ENCODE data around the gene FXYD2. TPM values are rescaled to one million over a fixed set of nuclear protein-coding genes. Genes with fewer than 3 reads are reported as not detected.

The FXYD2 gene
- total and polyA plus RNA-seq, 12 donors = 0.40 to 6.0 (median 1.8) TPM

DNA sequence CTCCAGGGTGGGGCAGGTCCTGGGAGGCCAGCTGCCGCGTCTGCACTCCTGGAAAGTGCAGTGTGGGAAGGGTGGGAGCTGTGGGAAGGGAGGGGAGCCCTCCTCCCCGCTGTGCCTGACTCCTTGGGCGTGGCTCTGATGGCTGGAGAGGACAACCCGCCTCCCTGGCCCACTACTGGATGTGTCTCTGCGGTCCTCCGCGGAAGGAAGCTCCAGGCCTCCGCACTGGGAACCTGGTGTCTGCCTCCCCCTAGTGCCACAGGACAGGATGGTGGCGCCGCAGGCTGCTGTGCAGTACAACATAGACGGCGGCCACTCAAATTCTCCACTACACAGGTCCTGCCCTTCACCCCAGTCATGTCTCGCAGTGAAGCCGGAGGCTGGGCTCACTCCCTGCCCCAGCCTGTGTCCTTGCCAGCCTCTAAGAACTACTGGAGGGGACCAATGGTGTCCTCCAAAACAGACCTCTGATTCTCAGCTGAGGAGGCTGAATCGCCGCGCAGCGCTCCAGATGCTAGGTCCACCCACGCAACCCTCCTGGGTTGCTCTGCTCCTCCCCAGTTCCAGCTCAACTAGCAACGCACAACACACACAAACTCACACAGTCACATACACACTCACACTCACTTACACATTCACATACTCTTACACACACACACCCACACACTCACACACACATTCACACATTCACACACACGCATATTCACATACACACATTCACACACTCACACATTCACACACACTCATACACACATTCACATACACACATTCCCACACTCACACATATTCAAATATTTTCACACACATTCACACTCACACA is 15.1 kb downstream of the FXYD2 start:
- Histone ChIP-seq H3K36me3 (peaks cover 0 to 16% (median 0%) of the 10 kb centered on the region in 9 donors), H3K27me3 (peaks cover 0 to 3% (median 0%) of the 10 kb centered on the region in 7 donors), H3K9me3 (no peaks in the 10 kb centered on the region), H3K4me3 (peak overlapping the region in 4 of 10 donors; percentile 6 to 13 (median 12)), H3K27ac (peak overlapping the region in 5 of 10 donors; percentile 49 to 74 (median 57)), H3K4me1 (peaks cover 0 to 25% (median 11%) of the 10 kb centered on the region in 9 donors)
- TF ChIP-seq, protein P1, sequence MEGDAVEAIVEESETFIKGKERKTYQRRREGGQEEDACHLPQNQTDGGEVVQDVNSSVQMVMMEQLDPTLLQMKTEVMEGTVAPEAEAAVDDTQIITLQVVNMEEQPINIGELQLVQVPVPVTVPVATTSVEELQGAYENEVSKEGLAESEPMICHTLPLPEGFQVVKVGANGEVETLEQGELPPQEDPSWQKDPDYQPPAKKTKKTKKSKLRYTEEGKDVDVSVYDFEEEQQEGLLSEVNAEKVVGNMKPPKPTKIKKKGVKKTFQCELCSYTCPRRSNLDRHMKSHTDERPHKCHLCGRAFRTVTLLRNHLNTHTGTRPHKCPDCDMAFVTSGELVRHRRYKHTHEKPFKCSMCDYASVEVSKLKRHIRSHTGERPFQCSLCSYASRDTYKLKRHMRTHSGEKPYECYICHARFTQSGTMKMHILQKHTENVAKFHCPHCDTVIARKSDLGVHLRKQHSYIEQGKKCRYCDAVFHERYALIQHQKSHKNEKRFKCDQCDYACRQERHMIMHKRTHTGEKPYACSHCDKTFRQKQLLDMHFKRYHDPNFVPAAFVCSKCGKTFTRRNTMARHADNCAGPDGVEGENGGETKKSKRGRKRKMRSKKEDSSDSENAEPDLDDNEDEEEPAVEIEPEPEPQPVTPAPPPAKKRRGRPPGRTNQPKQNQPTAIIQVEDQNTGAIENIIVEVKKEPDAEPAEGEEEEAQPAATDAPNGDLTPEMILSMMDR (IDR thresholded peaks at IDR 0.05) = peak in 8 of 9 donors; percentile 43 to 74 (median 69)
- ATAC-seq = peak; percentile 89 to 96 (median 92)
- intact Hi-C loops (cut with DNase I) = loop anchor here in 9 of 10 donors (1.0 to 5.0 kb wide), 9 partner anchors 243 to 387 kb away; no protein-coding TSS in a partner anchor
- peak; percentile 77 to 80 for DNase-seq
- WGBS, 2 donors = 20 to 27% methylated on average over 21 to 22 of the region's 22 CpGs

DNA sequence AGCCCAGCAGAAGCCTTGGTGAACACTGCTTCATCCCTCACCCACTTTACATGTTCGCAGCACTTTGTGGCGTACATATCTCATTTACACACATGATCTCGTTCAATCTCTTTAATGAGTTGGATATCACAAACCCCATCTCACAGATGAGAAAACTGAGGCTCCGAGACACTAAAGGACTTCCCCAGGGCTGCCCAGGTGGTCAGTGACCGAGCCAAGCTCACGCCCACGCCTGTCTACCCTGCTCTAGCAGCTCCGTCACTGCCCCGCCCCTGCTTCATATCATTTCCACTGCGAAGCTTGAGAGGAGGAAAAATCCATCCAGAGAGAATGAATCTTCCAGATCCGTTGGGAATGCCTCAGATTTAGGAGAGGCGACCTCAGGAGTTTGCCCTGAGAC is 15.8 kb downstream of the FXYD2 start:
- DNase-seq = peak in 1 of 2 donors; percentile 33
- intact Hi-C loops (cut with DNase I) = loop anchor here in 9 of 10 donors (1.0 to 5.0 kb wide), 9 partner anchors 244 to 386 kb away; no protein-coding TSS in a partner anchor
- Histone ChIP-seq H3K4me3 (peak overlapping the region in 4 of 10 donors; percentile 6 to 13 (median 12)), H3K36me3 (peaks cover 0 to 19% (median 0%) of the 10 kb centered on the region in 9 donors), H3K4me1 (peaks cover 0 to 23% (median 8%) of the 10 kb centered on the region in 9 donors), H3K9me3 (no peaks in the 10 kb centered on the region), H3K27me3 (peaks cover 0 to 3% (median 0%) of the 10 kb centered on the region in 7 donors), H3K27ac (peak overlapping the region in 4 of 10 donors; percentile 49 to 74 (median 54))
- TF ChIP-seq, protein P1 (IDR thresholded peaks at IDR 0.05) = no peak
- WGBS, 2 donors = 61 to 70% methylated on average over 12 of the region's 12 CpGs
- peak in 6 of 8 donors; percentile 36 to 70 (median 57) for ATAC-seq

DNA sequence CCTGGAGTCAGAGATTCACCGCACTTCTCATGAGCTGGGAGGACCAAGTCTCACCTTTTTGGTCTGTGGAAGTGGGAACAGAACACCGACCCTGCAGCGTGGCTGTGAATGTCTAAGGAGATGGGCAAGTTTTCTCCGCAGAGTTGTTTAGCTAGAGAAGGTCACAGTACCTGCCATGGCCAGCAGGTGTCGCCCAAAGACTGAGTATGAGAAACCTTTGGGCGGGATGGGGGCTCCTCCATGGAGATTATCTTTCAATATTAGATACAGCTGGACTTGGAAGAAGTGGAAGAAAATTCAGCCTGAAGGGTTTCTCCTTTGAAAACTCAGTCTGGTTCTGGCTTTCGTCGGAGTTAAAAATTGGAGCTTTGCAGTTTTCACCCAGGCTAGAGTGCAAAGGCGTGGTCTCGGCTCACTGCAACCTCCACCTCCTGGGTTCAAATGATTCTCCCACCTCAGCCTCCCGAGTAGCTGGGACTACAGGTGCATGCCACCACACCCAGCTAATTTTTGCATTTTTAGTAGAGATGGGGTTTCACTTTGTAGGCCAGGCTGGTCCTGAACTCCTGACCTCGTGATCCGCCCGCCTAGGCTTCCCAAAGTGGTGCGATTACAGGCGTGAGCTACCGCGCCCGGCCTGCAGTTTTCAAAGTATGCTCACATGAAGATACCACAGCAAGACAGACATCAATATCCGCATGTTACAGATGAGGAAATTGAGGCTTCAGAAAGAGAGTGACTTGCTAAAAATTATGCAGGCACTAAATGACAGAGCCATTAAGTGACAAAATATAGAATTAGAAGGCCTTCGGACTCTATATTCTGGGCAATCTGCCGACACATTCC is 16.8 kb downstream of the FXYD2 start:
- WGBS, 2 donors = 61 to 62% methylated on average over 22 of the region's 22 CpGs
- H3K36me3 ChIP-seq = peaks cover 0 to 19% (median 0%) of the 10 kb centered on the region in 9 donors
- TF ChIP-seq, protein P1 (IDR thresholded peaks at IDR 0.05) = peak; percentile 72 to 95 (median 92)
- peak in 6 of 8 donors; percentile 38 to 75 (median 53) for ATAC-seq
- no peaks in the 10 kb centered on the region for H3K9me3 ChIP-seq
- DNase-seq = peak; percentile 80 to 82
- no peak overlapping the region for H3K4me3 ChIP-seq
- H3K27ac ChIP-seq = no peak overlapping the region
- H3K4me1 ChIP-seq = peaks cover 0 to 23% (median 8%) of the 10 kb centered on the region in 9 donors
- intact Hi-C loops (cut with DNase I) = loop anchor here in 9 of 10 donors (1.0 to 5.0 kb wide), 9 partner anchors 245 to 385 kb away; no protein-coding TSS in a partner anchor
- H3K27me3 ChIP-seq = peaks cover 0 to 3% (median 0%) of the 10 kb centered on the region in 7 donors
